Esophagus muscularis mucosa (tissue), 4 donors: ENCODE data around the gene ANKRD18B.

Source experiments
- CTCF ChIP-seq, 3 experiments: fragments of 200-600 bp in 2 of 3; fragments of 450-650 bp in 1 of 3; sonication (generic) in 2 of 3; IDR thresholded peaks; one replicate each; pipeline ENCODE4 v1.5.1; 2017 to 2019; ENCODE audit warnings: antibody characterized with exemption in 3 of 3, mild to moderate bottlenecking in 2 of 3, moderate library complexity in 1 of 3
- EP300 ChIP-seq: sonication (generic); formaldehyde crosslinking; IDR thresholded peaks from one replicate; pipeline ENCODE4 v1.6.1; 2017; ENCODE audit warnings: antibody characterized with exemption
- POLR2AphosphoS5 ChIP-seq, 2 donors: sonication (generic); formaldehyde crosslinking; IDR thresholded peaks; one replicate each; pipeline ENCODE4 v1.6.1; 2017; ENCODE audit warnings: antibody characterized with exemption in 2 of 2

- TF ChIP-seq POLR2AphosphoS5 (IDR thresholded peaks at IDR 0.05) (no peak), CTCF (IDR thresholded peaks at IDR 0.05) (no peak), EP300 (no peak)
Observed at GRCh38 chr9:33480976-33481375, 43.1 kb upstream of the ANKRD18B start.
